ENCODE measurements around the gene S100A14.

Gene S100A14

GRCh38 chr1:153616917-153617311 lies 789 bp upstream of the S100A14 start:
- peak in 4 of 56 donors; percentile 19 to 34 (median 28) for DNase-seq

DNA sequence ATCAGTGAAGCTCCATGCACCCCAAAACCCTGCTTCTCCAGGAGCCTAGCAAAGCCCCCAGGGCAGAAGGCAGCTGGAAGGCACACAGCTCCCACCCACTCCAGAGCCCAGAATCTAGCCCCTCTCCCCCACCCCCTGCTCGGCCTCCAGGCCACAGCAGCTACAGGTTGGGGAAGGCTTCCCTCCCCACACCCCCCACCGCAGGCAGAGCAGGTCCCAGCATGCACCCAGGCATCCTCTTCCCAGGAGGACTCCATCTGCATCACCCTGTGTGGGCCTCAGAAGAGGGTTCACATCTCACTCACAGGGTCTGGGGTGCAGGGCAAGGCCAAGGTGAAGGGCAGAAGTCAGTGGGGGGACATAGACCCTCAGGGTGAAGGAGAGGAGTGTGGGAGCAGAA lies 719 bp downstream of the S100A14 start:
- no peak for DNase-seq

- DNase-seq, result no peak
Measured at GRCh38 chr1:153614906-153615305, 1.2 kb downstream of the S100A14 start.

DNA sequence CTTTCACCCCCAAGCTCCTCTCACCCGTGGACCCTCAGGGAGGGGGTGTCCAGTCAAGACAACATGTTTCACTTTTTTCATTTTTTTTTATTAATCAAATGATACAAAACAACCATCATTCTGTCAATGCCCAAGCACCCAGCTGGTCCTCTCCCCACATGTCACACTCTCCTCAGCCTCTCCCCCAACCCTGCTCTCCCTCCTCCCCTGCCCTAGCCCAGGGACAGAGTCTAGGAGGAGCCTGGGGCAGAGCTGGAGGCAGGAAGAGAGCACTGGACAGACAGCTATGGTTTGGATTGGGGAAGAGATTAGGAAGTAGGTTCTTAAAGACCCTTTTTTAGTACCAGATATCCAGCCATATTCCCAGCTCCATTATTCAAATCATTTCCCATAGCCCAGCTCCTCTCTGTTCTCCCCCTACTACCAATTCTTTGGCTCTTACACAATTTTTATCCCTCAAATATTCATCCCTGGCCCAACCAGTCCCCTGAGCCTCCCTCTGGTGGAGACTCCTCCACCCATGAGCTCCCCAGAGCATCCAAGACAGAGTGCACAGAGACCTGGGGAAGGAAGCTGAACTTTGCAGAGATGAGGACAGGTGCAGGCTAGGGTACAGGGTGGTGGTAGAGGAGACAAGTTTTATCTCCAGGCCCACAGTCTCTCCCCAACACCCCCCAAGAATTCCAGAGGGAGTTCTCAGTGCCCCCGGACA lies 1.8 kb downstream of the S100A14 start:
- no peak for DNase-seq

DNA sequence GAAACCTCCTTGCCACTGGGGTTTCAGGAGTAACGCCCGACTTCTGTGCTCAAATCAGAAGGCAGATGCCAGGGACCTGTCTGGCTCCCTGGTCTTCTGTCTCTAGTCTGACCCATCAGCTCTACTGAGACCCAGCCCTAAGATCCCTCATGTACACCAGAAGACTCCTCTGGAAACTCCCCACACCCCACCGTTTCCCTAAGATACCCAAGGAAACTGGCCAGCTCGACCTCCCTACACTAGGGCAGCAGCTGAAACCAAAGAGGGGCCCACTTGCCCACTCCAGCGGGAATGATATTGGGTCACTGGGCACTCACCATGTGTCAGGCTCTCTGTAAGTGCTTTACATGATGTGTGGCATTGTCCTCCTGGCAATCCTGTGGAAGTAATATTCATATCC lies 2.7 kb downstream of the S100A14 start:
- no peak for DNase-seq

GRCh38 chr1:153612755-153613331 lies 3.3 kb downstream of the S100A14 start, which contains the start of gene S100A16:
Gene S100A16, minus strand, starts transcription at chr1:153613137. Its CDS starts 4,986 bp downstream, at chr1:153608151.
- DNase-seq, result peak in 23 of 56 donors; percentile 11 to 65 (median 26)

DNA sequence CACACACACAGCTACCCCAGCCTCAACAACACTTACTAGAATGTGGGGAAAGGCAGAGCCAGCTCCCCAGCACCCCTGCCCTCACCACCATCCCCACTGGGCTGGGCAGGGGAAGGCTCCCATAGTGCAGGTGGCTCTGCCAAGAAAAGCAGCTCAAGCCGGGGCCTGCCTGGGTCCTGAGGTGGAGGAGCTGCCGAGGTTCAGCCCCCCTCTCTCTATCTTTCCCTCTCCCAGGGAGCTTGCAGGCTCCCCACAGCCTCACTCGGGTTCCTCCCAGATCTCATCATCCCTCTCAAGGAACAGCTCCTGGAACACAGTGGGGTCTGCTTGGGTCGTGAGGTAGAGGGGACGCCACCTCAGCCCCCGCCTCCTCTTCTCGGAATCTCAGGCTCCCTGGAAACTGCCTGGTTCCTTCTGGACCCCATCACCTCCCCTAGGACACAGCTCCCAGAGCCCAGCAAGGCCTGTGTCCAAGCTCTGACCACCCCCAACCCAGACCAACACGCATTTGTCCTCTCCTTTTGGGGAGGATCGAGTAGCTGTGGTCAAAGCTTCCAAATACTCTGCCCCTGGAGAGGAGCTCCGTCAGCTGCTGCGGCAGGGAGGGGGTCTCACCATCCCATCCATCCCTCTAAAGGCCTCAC lies 3.9 kb downstream of the S100A14 start:
- DNase-seq, result peak in 2 of 56 donors; percentile 19 to 25

DNA sequence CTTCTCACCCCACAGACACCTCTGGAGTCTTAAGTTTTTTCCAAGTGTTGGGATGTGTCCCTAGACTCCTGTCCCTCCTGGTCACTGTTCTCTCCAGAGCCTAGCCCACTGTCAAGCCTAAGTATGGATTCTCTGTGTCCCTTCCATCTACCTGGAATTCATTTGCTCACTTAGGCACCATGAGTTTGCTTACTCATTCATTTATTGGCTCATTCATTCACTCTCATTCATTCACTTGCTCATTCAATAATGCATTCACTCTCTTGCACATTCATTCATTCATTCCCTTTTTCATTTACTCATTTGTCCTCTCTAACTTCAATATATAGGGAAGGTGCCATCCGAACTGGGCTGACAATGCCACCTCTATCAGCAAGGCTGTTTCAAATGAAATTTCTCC lies 4.8 kb downstream of the S100A14 start:
- DNase-seq, result no peak

- no peak for DNase-seq
Measured at GRCh38 chr1:153610811-153611301, 5.3 kb downstream of the S100A14 start.

DNA sequence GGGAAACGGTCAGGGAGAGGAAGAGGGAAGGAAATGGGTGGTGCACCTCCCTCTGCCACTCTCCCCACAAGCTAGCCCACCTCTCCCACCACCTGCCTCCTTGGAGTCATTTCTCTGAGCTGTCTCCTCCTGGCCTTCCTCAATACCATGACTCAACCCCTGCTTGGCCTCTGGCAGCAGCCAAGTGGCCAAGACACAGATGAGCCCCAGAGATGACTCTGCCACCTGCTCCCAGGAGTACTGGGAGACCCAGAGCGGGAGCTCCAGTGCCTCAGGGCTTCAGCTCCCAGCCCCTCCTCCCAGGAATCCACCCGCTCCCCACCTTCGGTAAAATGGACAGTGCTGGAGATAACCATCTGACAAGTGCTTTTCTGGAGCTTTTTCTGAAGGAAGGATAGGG lies 5.8 kb downstream of the S100A14 start:
- no peak for DNase-seq

GRCh38 chr1:153609585-153609907 lies 6.6 kb downstream of the S100A14 start:
- DNase-seq, result no peak

DNA sequence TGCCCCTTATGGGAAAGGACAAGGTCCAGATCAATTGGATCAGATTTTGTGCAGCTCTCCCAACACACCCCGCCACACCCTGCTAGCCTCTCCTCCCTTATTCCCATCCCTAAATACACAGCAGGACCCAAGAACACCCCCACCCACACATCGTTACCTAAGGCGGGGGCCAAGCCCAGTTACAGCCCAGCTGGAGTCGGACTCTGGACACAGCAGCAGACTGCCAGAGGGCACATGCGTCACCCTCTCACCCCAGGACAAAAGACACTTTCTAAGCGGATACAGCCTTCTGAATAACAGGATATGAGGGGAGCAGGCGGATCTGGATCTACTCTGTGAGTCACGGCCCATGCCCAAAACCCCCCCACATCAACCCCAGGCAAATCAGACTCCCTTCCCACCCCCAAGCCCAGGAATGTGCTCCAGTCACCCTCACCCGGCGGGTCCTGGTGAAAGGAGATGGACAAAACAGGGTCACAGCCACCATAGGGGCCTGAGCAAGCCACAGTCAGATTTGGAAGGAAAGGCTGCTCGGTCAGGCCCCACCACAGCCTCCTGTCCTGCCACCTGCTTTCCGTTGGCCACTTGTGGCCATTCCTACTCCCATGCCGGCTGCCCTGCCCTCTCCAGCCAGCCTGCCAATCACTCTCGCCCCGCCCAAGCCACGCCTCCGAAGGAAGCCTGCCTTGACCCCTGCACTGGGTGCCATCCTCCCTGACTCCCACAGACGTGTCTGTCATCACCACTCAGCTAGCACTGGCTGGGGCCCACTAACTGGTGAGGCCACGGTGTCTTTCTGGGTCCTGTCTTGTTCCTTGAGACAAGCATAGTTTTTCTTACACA lies 7.2 kb downstream of the S100A14 start:
- DNase-seq, result peak in 45 of 56 donors; percentile 10 to 95 (median 54)

GRCh38 chr1:153608089-153608682 lies 7.9 kb downstream of the S100A14 start:
- no peak for DNase-seq

DNA sequence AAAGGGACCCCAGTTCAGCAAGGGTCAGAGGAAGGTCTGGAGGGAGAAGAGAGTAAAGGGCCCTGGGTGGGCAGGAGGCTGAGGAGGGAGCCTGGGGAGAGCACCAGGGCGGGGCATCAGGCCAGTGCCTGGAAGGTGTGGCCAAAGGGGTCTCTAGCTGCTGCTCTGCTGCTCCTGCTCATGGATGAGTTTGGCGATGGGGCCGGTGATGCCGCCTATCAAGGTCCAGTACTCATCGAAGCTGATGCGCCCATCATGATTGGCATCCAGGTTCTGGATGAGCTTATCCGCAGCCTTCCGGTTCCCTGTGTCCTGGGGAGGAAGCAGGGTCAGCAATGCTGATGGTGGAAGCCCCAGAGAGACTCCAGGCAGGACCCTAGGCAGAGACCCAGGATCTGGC lies 8.7 kb downstream of the S100A14 start:
- DNase-seq, result no peak

GRCh38 chr1:153606194-153606593 lies 9.9 kb downstream of the S100A14 start:
- no peak for DNase-seq

GRCh38 chr1:153602749-153603148 lies 13.4 kb downstream of the S100A14 start:
- no peak for DNase-seq

- no peak for DNase-seq
Measured at GRCh38 chr1:153599847-153600246, 16.3 kb downstream of the S100A14 start.

- peak in 4 of 56 donors; percentile 7 to 25 (median 18) for DNase-seq
Measured at GRCh38 chr1:153598309-153599172, 17.6 kb downstream of the S100A14 start.

DNA sequence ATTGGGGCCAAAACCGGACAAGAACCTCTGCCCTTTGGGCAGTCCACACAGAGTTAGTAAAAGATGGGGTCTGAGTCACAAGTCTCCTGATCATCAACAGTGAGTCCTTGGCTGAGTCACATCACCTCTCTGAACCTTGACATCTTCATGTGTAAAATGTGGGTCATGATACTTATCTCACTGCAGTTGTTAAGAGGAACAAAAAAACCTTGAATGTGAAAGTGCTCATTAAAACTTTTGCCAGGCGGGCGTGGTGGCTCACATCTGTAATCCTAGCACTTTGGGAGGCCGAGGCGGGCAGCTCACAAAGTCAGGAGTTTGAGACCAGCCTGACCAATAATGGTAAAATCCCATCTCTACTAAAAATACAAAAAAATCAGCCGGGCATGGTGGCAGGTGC lies 18.9 kb downstream of the S100A14 start:
- DNase-seq, result no peak

- peak in 3 of 56 donors; percentile 10 to 15 (median 13) for DNase-seq
Measured at GRCh38 chr1:153592748-153593147, 23.4 kb downstream of the S100A14 start.

Measured in nucleus accumbens (tissue), 56 donors.